Mucosa of descending colon (tissue), 3 donors: ENCODE results near the gene SMIM3. TPM values are rescaled to one million over a fixed set of nuclear protein-coding genes. Genes with fewer than 3 reads are reported as not detected.
"Not testable (repeated sequence)": the region's sequence is repeated elsewhere in the genome, so short reads cannot be mapped to it uniquely, and the experiment has no call there.

ENCODE experiments used
- ATAC-seq: fragments of 200-7000 bp; cut with Tn5 transposase; one replicate; pipeline ENCODE4 v1.9.1; 2020; ENCODE audit warnings: mild to moderate bottlenecking, moderate library complexity
- DNase-seq, 3 donors: peaks; one replicate each; pipeline ENCODE4 v3.0.0-alpha.2; 2020
- H3K36me3 ChIP-seq: fragments of 200-600 bp; one replicate; pipeline ENCODE4 v1.8.0; 2021; ENCODE audit warnings: low read depth, mild to moderate bottlenecking
- H3K4me1 ChIP-seq: fragments of 200-600 bp; one replicate; pipeline ENCODE4 v1.8.0; 2021; ENCODE audit warnings: low read depth, mild to moderate bottlenecking
- H3K4me3 ChIP-seq: fragments of 200-600 bp; one replicate; pipeline ENCODE4 v1.8.0; 2021; ENCODE audit warnings: mild to moderate bottlenecking
- H3K9me3 ChIP-seq: fragments of 200-600 bp; one replicate; pipeline ENCODE4 v1.8.0; 2021; ENCODE audit warnings: mild to moderate bottlenecking
- intact Hi-C, 2 donors: fragments of 100-400 bp; cut with DNase I in 1 of 2; cut with micrococcal nuclease in 1 of 2; formaldehyde crosslinking; loops; one replicate each; pipeline versions ENCODE4 v1.11.0 to v1.11.1; 2022; cut with DNase I, micrococcal nuclease
- total RNA-seq, 3 donors: library from RNA; stranded (reverse); fragmentation: NEBNext Ultra II Directional in 2 of 3; extraction: Animal tissue kit (Norgen Biotek cat#: 25700) in 2 of 3; gene quantifications; one replicate each; pipeline versions ENCODE4 v1.2.1 to v1.2.4, GENCODE V29; 2021 to 2023
- TF ChIP-seq, protein P1 (sequence below): fragments of 200-600 bp; IDR thresholded peaks from one replicate; pipeline ENCODE4 v1.8.0; 2022; ENCODE audit warnings: antibody characterized with exemption, mild to moderate bottlenecking
- donor health status: DM: no; HTN: no; CAD: no; lungs with moderate emphysema.
- donor health status: DM: no; HTN: no; CAD: no.
- donor health status: DM: no; HTN: yes; CAD: no.

Gene SMIM3
- total RNA-seq, 3 donors from 2014 or later = 9.3 to 21.6 (median 19.2) TPM

GRCh38 chr5:150836064-150836463 is 57.5 kb downstream of the SMIM3 start:
- TF ChIP-seq, protein P1, sequence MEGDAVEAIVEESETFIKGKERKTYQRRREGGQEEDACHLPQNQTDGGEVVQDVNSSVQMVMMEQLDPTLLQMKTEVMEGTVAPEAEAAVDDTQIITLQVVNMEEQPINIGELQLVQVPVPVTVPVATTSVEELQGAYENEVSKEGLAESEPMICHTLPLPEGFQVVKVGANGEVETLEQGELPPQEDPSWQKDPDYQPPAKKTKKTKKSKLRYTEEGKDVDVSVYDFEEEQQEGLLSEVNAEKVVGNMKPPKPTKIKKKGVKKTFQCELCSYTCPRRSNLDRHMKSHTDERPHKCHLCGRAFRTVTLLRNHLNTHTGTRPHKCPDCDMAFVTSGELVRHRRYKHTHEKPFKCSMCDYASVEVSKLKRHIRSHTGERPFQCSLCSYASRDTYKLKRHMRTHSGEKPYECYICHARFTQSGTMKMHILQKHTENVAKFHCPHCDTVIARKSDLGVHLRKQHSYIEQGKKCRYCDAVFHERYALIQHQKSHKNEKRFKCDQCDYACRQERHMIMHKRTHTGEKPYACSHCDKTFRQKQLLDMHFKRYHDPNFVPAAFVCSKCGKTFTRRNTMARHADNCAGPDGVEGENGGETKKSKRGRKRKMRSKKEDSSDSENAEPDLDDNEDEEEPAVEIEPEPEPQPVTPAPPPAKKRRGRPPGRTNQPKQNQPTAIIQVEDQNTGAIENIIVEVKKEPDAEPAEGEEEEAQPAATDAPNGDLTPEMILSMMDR = no peak
- no peak for DNase-seq
- Histone ChIP-seq H3K4me3 (no peak overlapping the region), H3K9me3 (peaks cover 11% of the 10 kb centered on the region), H3K4me1 (no peaks in the 10 kb centered on the region), H3K36me3 (no peaks in the 10 kb centered on the region)
- ATAC-seq = no peak
- intact Hi-C loops = no loop called here

GRCh38 chr5:150836703-150837102 is 58.1 kb downstream of the SMIM3 start:
- no peak overlapping the region for H3K4me3 ChIP-seq
- DNase-seq = no peak
- peaks cover 6% of the 10 kb centered on the region for H3K9me3 ChIP-seq
- ATAC-seq = no peak
- no peaks in the 10 kb centered on the region for H3K36me3 ChIP-seq
- H3K4me1 ChIP-seq = no peaks in the 10 kb centered on the region
- TF ChIP-seq, protein P1 = no peak
- intact Hi-C loops = no loop called here

DNA sequence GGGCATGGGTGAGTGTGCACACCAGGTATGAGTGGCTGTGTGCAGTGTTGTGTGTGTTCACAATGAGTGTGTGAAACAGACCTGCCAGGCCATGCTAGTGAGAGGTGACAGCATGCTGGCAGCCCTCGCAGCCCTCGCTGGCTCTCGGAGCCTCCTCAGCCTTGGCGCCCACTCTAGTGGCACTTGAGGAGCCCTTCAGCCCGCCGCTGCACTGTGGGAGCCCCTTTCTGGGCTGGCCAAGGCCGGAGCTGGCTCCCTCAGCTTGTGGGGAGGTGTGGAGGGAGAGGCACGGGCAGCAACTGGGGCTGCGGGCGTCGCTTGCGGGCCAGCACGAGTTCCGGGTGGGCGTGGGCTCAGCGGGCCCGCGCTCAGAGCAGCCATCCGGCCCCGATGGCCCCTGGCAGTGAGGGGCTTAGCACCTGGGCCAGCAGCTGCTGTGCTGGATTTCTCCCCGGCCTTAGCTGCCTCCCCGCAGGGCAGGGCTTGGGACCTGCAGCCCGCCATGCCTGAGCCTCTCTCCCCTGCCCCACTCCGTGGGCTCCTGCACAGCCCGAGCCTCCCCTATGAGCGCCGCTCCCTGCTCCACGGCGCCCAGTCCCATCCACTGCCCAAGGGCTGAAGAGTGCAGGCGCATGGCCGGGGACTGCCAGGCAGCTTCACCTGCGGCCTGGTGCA is 66.8 kb downstream of the SMIM3 start:
- H3K9me3 ChIP-seq, H3K36me3 ChIP-seq, DNase-seq, H3K4me1 ChIP-seq, ATAC-seq, H3K4me3 ChIP-seq: not testable (repeated sequence)
- intact Hi-C loops = loop anchor here in 1 of 2 donors (5.0 kb wide), 1 partner anchor 283 kb away; no protein-coding TSS in a partner anchor

DNA sequence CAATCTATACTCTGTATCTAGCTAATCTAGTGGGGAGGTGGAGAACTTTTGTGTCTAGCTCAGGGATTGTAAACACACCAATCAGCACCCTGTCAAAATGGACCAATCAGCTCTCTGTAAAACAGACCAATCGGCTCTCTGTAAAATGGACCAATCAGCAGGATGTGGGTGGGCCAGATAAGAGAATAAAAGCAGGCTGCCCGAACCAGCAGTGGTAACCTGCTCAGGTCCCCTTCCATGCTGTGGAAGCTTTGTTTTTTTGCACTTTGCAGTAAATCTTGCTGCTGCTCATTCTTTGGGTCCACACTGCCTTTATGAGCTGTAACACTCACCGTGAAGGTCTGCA is 67.7 kb downstream of the SMIM3 start, which contains the start of gene IRGM:
Gene IRGM, plus strand, starts transcription at position 214 of the 346 bp plus-strand sequence. CDS start 1,603 bp downstream, outside the sequence.
- intact Hi-C loops = loop anchor here (2.0 to 5.0 kb wide), 2 partner anchors 284 to 285 kb away; no protein-coding TSS in a partner anchor
- H3K4me3 ChIP-seq = not testable (repeated sequence)

More for the DNA sequence above, 67.7 kb downstream of the SMIM3 start, which contains the start of gene IRGM:
- H3K36me3 ChIP-seq, DNase-seq, H3K9me3 ChIP-seq, ATAC-seq, H3K4me1 ChIP-seq: not testable (repeated sequence)

Other genes starting within 250 kb of the SMIM3 start
- 10 to 100 TPM; 62.9 to 73.6 (median 63.9) TPM for gene SYNPO, start 138.1 kb upstream of the SMIM3 start, total RNA-seq
- gene MYOZ3, start 117.5 kb upstream of the SMIM3 start, total RNA-seq = under 1 TPM; 0.09 to 0.48 (median 0.35) TPM
- 10 to 100 TPM; 41.0 to 45.1 (median 44.2) TPM for gene RBM22, start 77.7 kb upstream of the SMIM3 start, total RNA-seq
- gene DCTN4, start 19.7 kb upstream of the SMIM3 start, total RNA-seq = 10 to 100 TPM; 50.8 to 56.4 (median 52.9) TPM
- gene IRGM, start 67.8 kb downstream of the SMIM3 start, total RNA-seq = under 1 TPM in 1 of 3 donors, not detected in 2; 0.17 TPM
- 1 to 10 TPM; 1.7 to 3.5 (median 3.0) TPM for gene ZNF300, start 126.2 kb downstream of the SMIM3 start, total RNA-seq
- 100 to 1,000 TPM in 2 of 3 donors, 10 to 100 TPM in 1; 44.6 to 460 (median 147) TPM for gene GPX3, start 241.8 kb downstream of the SMIM3 start, total RNA-seq